Lower lobe of right lung (tissue), 2 donors: ENCODE measurements around the gene USP32. TPM values are rescaled to one million over a fixed set of nuclear protein-coding genes. Genes with fewer than 3 reads are reported as not detected.

Source experiments
- ATAC-seq, 2 donors: fragments of 200-7000 bp; cut with Tn5 transposase; one replicate each; pipeline ENCODE4 v1.9.1; 2020 to 2022; ENCODE audit warnings: mild to moderate bottlenecking in 2 of 2, moderate library complexity in 2 of 2
- DNase-seq: peaks from one replicate; pipeline ENCODE4 v3.0.0-alpha.2; 2020
- H3K27ac ChIP-seq: fragments of 200-600 bp; one replicate; pipeline ENCODE4 v1.8.0; 2022
- H3K27me3 ChIP-seq: fragments of 200-600 bp; one replicate; pipeline ENCODE4 v1.8.0; 2022; ENCODE audit warnings: low read depth
- H3K36me3 ChIP-seq: fragments of 200-600 bp; one replicate; pipeline ENCODE4 v1.8.0; 2022; ENCODE audit warnings: mild to moderate bottlenecking
- H3K4me1 ChIP-seq: fragments of 200-600 bp; one replicate; pipeline ENCODE4 v1.8.0; 2022
- H3K4me3 ChIP-seq: fragments of 200-600 bp; one replicate; pipeline ENCODE4 v1.8.0; 2022; ENCODE audit warnings: mild to moderate bottlenecking
- H3K9me3 ChIP-seq: fragments of 200-600 bp; one replicate; pipeline ENCODE4 v1.8.0; 2022
- intact Hi-C: fragments of 100-400 bp; cut with DNase I; formaldehyde crosslinking; loops from one replicate; pipeline ENCODE4 v1.11.0; 2022
- total RNA-seq: library from RNA; stranded (reverse); fragmentation: NEBNext Ultra II Directional; extraction: Animal tissue kit (Norgen Biotek cat#: 25700); gene quantifications from one replicate; pipeline ENCODE4 v1.2.1, GENCODE V29; 2021
- TF ChIP-seq, protein P1 (sequence below): fragments of 200-600 bp; IDR thresholded peaks from one replicate; pipeline ENCODE4 v1.8.0; 2022; ENCODE audit warnings: antibody characterized with exemption, mild to moderate bottlenecking
- donor health status: DM: no; HTN: yes; CAD: no; lungs with severe emphysema.

USP32 gene
- total RNA-seq, 1 donor from 2014 or later, result 68.9 TPM

DNA sequence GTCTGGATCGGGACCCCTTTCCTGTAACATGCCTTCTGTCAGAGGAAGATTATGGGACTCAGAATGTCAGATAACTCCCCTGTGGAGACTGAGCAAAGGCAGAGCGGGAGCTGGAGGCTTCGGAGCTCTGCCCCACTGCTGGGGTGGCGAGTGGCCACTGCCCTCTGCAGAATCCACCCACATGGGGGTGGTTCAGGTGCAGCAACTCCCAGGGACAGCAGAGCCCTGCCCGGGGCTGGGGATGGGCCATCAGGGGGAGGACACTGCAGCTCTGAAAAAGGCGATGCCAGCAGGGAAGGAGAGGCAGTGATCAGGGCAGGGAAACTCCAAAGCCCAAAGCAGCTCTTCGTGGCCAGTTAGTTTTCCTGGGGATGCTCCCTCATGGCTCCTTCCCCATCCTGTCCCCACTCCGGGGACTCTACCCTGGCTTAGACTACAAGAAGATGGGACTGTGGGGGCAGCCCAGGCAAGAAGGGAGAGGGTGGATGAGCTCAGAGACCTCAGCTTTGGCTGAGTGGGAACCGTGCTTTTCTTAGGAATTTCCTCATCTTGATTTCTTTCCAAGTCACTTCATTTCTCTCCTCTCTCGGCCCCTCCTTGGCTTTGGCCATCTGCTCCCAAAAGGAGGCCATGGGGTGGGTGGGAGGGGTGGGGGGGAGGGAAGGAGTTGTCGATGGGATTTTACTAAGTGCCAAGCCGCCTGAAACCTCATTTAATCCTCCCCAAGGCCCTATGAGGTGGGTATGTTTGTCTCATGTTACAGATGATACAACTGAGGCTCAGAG, 238.1 kb downstream of the USP32 start:
- H3K4me1 ChIP-seq, result peaks cover 41% of the 10 kb centered on the region
- H3K36me3 ChIP-seq, result no peaks in the 10 kb centered on the region
- peak overlapping the region; percentile 46 for H3K27ac ChIP-seq
- H3K27me3 ChIP-seq, result peaks cover 36% of the 10 kb centered on the region
- H3K4me3 ChIP-seq, result peak overlapping the region; percentile 11
- TF ChIP-seq, protein P1, sequence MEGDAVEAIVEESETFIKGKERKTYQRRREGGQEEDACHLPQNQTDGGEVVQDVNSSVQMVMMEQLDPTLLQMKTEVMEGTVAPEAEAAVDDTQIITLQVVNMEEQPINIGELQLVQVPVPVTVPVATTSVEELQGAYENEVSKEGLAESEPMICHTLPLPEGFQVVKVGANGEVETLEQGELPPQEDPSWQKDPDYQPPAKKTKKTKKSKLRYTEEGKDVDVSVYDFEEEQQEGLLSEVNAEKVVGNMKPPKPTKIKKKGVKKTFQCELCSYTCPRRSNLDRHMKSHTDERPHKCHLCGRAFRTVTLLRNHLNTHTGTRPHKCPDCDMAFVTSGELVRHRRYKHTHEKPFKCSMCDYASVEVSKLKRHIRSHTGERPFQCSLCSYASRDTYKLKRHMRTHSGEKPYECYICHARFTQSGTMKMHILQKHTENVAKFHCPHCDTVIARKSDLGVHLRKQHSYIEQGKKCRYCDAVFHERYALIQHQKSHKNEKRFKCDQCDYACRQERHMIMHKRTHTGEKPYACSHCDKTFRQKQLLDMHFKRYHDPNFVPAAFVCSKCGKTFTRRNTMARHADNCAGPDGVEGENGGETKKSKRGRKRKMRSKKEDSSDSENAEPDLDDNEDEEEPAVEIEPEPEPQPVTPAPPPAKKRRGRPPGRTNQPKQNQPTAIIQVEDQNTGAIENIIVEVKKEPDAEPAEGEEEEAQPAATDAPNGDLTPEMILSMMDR, result no peak
- DNase-seq (peak; percentile 24), ATAC-seq (no peak)
- intact Hi-C loops, result no loop called here
- no peaks in the 10 kb centered on the region for H3K9me3 ChIP-seq

DNA sequence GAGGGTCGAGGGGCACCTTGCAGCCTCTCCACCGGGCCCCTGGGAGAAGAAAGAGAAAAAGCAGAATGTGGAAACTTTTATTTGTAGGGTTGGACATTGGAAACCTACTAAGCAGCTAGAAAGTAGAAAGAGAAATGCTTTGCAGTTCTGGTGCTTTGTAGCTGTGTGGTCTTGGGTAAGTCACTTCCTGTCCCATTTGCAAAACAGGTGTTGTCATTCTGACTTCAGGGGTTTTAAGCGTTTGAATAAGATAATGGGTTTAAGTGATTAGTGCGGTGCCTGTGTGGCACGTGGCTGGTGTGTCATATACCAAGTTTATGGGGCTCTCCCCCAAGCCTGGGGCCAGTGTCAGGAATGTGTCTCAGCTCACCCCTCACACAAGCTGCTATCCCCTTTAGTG, 240.6 kb downstream of the USP32 start:
- Histone ChIP-seq H3K4me3 (peak overlapping the region; percentile 55), H3K4me1 (peaks cover 35% of the 10 kb centered on the region), H3K27me3 (peaks cover 52% of the 10 kb centered on the region), H3K36me3 (no peaks in the 10 kb centered on the region), H3K27ac (peak overlapping the region; percentile 69), H3K9me3 (no peaks in the 10 kb centered on the region)
- intact Hi-C loops, result no loop called here
- TF ChIP-seq, protein P1, result no peak
- ATAC-seq (no peak), DNase-seq (peak; percentile 44)

DNA sequence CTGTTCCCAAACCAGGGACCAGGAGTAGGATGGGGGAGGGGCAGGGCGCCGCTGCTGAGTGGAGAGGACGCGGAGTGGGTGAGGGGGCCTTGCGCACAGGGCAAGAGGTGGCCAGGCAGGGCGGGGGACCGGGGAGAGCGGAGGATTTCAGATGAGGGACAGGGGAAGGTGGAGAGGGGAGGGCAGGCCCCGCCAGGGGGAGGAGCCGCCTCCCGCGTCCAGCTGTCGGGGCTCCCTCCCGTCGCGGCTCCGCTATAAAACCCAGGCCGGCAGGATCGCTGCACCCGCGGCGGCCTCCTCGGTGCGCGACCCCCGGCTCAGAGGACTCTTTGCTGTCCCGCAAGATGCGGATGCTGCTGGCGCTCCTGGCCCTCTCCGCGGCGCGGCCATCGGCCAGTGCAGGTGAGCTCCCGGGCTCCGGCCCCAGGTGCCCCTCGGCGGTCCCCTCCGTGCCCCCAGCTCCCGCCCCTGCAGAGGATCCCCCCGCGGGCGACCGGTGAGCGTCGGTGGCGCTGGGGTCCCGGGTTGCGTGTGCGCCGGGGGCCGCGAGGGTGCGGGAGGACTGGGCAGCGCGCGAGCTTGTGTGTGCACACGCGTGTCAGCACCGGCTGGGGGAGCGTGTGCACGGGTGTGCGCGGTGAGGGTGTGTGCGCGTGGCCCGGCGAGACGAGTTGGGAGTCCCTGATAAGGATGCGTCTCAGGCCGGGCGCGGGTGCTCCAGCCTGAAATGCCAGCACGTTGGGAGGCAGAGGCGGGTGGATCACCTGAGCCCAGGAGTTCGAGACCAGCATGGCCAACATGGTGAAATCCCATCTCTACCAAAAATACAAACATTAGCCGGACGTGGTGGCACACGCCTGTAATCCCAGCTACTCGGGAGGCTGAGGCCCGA, 242.0 kb downstream of the USP32 start, which contains the start of gene CA4:
Gene CA4 (plus strand): TSS at position 283 of the 892 bp plus-strand sequence. CDS start 62 bp downstream, at position 345.
- no peaks in the 10 kb centered on the region for H3K36me3 ChIP-seq
- TF ChIP-seq, protein P1, result no peak
- H3K4me3 ChIP-seq, result peak within 1 kb of the TSS; percentile 55
- DNase-seq (peak; percentile 57), ATAC-seq (peak; percentile 28 to 39)
- peak within 1 kb of the TSS; percentile 69 for H3K27ac ChIP-seq
- intact Hi-C loops, result no loop called here
- no peaks in the 10 kb centered on the region for H3K9me3 ChIP-seq
- H3K4me1 ChIP-seq, result peaks cover 31% of the 10 kb centered on the region
- peaks cover 52% of the 10 kb centered on the region for H3K27me3 ChIP-seq

DNA sequence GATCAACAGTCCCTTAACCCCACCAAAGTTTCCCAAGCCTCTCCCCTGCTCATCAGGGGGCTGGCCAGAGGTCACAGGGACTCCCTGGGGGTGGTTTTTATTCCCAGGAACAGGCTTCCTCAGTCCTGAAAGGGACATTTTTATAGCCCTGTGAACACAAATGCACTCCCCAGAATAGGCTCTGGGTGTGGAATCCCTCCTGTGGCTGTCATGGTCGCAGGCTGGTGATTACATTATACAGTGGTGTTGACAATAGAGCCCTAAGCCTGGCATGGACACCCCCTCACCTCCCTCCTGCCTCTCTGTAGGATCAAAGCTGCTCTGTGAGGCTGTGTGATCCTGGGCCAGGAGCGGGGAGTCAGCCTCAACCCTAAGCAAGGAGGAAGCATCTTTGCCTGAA, 243.6 kb downstream of the USP32 start:
- intact Hi-C loops, result no loop called here
- H3K36me3 ChIP-seq, result no peaks in the 10 kb centered on the region
- no peak for DNase-seq
- no peak for ATAC-seq
- H3K27me3 ChIP-seq, result peaks cover 52% of the 10 kb centered on the region
- H3K4me1 ChIP-seq, result peaks cover 17% of the 10 kb centered on the region
- TF ChIP-seq, protein P1, result no peak
- no peak overlapping the region for H3K27ac ChIP-seq
- no peak overlapping the region for H3K4me3 ChIP-seq
- no peaks in the 10 kb centered on the region for H3K9me3 ChIP-seq

DNA sequence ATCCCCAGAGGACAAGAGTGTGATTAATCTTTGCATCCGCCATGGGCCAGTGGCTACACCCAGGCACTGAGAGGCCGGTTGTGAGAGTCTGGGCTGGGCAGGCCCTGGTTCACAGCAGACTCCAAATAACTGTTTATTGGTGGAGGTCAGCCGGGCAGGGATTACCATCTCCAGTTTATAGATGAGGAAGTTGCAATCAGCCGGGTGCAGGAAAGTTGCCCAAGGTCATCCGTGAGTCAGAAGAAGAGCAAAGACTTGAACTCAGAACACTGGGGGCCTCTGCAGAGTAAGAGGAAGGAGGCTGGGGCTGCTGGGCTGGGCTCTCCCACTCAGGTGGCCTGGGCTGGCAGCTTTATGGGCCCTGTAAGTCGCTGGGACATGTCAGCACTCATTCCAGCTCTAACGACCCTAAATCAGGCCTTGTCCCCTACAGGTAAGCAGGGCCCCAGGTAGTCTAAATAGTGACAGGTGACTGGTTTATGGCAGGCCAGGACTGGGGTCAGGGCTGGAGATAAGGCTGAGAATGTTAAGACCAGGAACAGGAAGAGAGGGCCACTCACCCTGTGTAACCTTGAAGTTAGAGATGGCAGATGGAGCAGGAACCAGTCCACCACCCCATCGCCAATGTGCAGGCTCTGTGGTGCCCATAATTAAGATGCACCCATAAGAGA, 244.2 kb downstream of the USP32 start:
- ATAC-seq (no peak), DNase-seq (peak; percentile 53)
- Histone ChIP-seq H3K27me3 (peaks cover 52% of the 10 kb centered on the region), H3K4me1 (peaks cover 22% of the 10 kb centered on the region), H3K4me3 (no peak overlapping the region), H3K9me3 (no peaks in the 10 kb centered on the region), H3K36me3 (no peaks in the 10 kb centered on the region), H3K27ac (no peak overlapping the region)
- intact Hi-C loops, result no loop called here
- TF ChIP-seq, protein P1, result no peak
